Natural killer cell (primary cell): ENCODE results near the gene PDE2A. TPM values are rescaled to one million over a fixed set of nuclear protein-coding genes. Genes with fewer than 3 reads are reported as not detected.

Experiments
- ATAC-seq, 3 donors: fragments of 150-1000 bp in 2 of 3; fragments of 200-7000 bp in 1 of 3; cut with Tn5 transposase; 1 replicate in 1 of 3; 2 replicates in 2 of 3; pipeline ENCODE4 v1.10.0; 2021; ENCODE audit warnings: mild to moderate bottlenecking in 2 of 3, moderate library complexity in 2 of 3
- DNase-seq, 2 donors: peaks; one replicate each; pipeline versions ENCODE4 v3.0.0 to v3.0.0-alpha.2; 2013 to 2021; ENCODE audit warnings: mixed read lengths in 1 of 2
- H3K27ac ChIP-seq: one replicate; pipeline ENCODE4 v1.5.1; 2013; ENCODE audit warnings: mild to moderate bottlenecking, low read length
- H3K27me3 ChIP-seq: one replicate; pipeline ENCODE4 v1.6.1; 2013; ENCODE audit warnings: low read length; ENCODE audit not compliant: control insufficient read depth, insufficient read depth
- H3K36me3 ChIP-seq: one replicate; pipeline ENCODE4 v1.6.1; 2013; ENCODE audit warnings: low read length; ENCODE audit not compliant: control insufficient read depth, insufficient read depth
- H3K4me1 ChIP-seq: one replicate; pipeline ENCODE4 v1.6.1; 2013; ENCODE audit warnings: low read length; ENCODE audit not compliant: control insufficient read depth, insufficient read depth
- H3K4me3 ChIP-seq: one replicate; pipeline ENCODE4 v1.5.1; 2013; ENCODE audit warnings: low read length
- H3K9me3 ChIP-seq: one replicate; pipeline ENCODE4 v1.6.1; 2013; ENCODE audit warnings: low read length; ENCODE audit not compliant: control insufficient read depth, insufficient read depth
- H3K27ac Mint-ChIP-seq, 2 donors: one replicate each; pipeline ENCODE4 v1.8.0; 2022; ENCODE audit warnings: mild to moderate bottlenecking in 2 of 2, mixed read lengths in 2 of 2, moderate library complexity in 1 of 2
- H3K27me3 Mint-ChIP-seq, 2 donors: one replicate each; pipeline ENCODE4 v1.8.0; 2022; ENCODE audit warnings: low read depth in 2 of 2, mixed read lengths in 2 of 2
- H3K36me3 Mint-ChIP-seq: one replicate; pipeline ENCODE4 v1.8.0; 2022; ENCODE audit warnings: mixed read lengths
- H3K4me1 Mint-ChIP-seq, 2 donors: one replicate each; pipeline ENCODE4 v1.8.0; 2022; ENCODE audit warnings: mixed read lengths in 2 of 2
- H3K4me3 Mint-ChIP-seq: one replicate; pipeline ENCODE4 v1.8.0; 2022; ENCODE audit warnings: mild to moderate bottlenecking, moderate library complexity, mixed read lengths
- H3K9me3 Mint-ChIP-seq, 2 donors: one replicate each; pipeline ENCODE4 v1.8.0; 2022; ENCODE audit warnings: mixed read lengths in 2 of 2
- WGBS: methylation state at CpG from one replicate; pipeline ENCODE4 v1.1.7; 2013; ENCODE audit warnings: missing lambda C conversion rate; ENCODE audit not compliant: insufficient coverage; 5-methylcytosine and 5-hydroxymethylcytosine counted together
- intact Hi-C: fragments of 100-400 bp; cut with micrococcal nuclease; formaldehyde crosslinking; loops from one replicate; pipeline ENCODE4 v1.14.2; 2022
- total RNA-seq, 4 donors: library from RNA; stranded (reverse); fragments of 120-200 nt in 1 of 4; gene quantifications; one replicate each; pipeline versions ENCODE4 v1.2.3 to v1.2.4, GENCODE V29; 2013 to 2022
- TF ChIP-seq, protein P1 (sequence below): fragments of 200-600 bp; IDR thresholded peaks from one replicate; pipeline ENCODE4 v1.8.0; 2022; ENCODE audit warnings: antibody characterized with exemption

The PDE2A gene
- total RNA-seq, 3 donors from 2014 or later (not counting 1 experiment from before 2014, with no cell fraction given), result 8.7 to 11.9 (median 9.0) TPM

DNA sequence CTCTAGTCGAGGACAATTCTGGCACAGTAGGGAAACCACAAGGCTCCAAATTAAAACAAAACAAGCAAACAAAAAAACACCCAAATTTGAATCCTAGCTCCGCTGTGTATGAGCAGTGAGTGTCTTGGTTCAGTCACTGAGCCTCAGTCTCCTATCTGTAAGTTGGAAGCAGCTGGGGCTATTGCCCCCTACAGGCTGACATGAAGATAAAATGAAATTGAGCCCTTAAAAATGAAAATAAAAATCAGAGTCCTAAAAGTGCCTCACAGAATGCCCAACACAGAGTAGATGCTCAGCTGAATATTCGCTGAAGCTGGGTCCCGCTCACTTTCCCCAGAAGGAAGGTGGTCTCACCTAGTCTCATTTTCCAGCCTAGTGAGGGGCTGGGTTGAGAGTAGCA is 65.2 kb downstream of the PDE2A start:
- H3K27ac ChIP-seq, result no peak overlapping the region

DNA sequence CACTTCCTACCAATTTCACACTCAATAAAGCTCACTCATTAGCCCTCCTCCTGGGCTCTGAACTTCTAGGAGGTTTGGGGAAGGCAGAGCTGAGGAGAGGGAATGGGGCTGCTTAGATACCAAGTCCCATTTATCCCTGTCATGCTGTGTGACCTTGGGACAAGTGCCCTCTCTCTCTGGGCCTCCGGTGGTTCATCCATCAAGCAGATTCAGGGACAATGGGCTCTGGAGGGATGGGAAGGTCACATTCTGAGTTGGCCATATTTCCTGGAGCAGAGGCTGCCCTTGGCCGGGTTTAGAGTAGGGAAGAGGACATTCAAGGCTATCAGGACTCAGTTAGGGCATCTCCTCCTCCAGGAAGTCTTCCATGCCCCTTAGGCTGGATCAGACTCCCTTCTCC is 66.7 kb downstream of the PDE2A start:
- Histone ChIP-seq H3K27me3 (no peaks in the 10 kb centered on the region), H3K27ac (no peak overlapping the region), H3K36me3 (no peaks in the 10 kb centered on the region), H3K4me3 (no peak overlapping the region), H3K4me1 (peaks cover 18% of the 10 kb centered on the region), H3K9me3 (no peaks in the 10 kb centered on the region)
- Mint-ChIP-seq H3K36me3 (no peaks in the 10 kb centered on the region), H3K27me3 (peaks cover 0 to 22% of the 10 kb centered on the region in 2 donors), H3K27ac (no peak overlapping the region), H3K4me1 (peaks cover 0 to 4% of the 10 kb centered on the region in 2 donors), H3K9me3 (no peaks in the 10 kb centered on the region), H3K4me3 (no peak overlapping the region)
- ATAC-seq (no peak), DNase-seq (no peak)
- 86% methylated on average over 2 of the region's 2 CpGs for WGBS
- intact Hi-C loops, result no loop called here
- TF ChIP-seq, protein P1, sequence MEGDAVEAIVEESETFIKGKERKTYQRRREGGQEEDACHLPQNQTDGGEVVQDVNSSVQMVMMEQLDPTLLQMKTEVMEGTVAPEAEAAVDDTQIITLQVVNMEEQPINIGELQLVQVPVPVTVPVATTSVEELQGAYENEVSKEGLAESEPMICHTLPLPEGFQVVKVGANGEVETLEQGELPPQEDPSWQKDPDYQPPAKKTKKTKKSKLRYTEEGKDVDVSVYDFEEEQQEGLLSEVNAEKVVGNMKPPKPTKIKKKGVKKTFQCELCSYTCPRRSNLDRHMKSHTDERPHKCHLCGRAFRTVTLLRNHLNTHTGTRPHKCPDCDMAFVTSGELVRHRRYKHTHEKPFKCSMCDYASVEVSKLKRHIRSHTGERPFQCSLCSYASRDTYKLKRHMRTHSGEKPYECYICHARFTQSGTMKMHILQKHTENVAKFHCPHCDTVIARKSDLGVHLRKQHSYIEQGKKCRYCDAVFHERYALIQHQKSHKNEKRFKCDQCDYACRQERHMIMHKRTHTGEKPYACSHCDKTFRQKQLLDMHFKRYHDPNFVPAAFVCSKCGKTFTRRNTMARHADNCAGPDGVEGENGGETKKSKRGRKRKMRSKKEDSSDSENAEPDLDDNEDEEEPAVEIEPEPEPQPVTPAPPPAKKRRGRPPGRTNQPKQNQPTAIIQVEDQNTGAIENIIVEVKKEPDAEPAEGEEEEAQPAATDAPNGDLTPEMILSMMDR, result no peak

More for the DNA sequence above, 65.2 kb downstream of the PDE2A start:
- peaks cover 11 to 21% of the 10 kb centered on the region in 2 donors for H3K27me3 Mint-ChIP-seq
- 79% methylated on average over 4 of the region's 4 CpGs for WGBS
- no peaks in the 10 kb centered on the region for H3K9me3 ChIP-seq
- H3K4me1 ChIP-seq, result peaks cover 33% of the 10 kb centered on the region
- peak in 1 of 2 donors; percentile 50 for DNase-seq
- H3K36me3 Mint-ChIP-seq, result no peaks in the 10 kb centered on the region
- no peaks in the 10 kb centered on the region for H3K36me3 ChIP-seq
- H3K27ac Mint-ChIP-seq, result no peak overlapping the region
- TF ChIP-seq, protein P1, result peak; percentile 66
- peaks cover 0 to 12% of the 10 kb centered on the region in 2 donors for H3K4me1 Mint-ChIP-seq
- no peak overlapping the region for H3K4me3 Mint-ChIP-seq
- H3K4me3 ChIP-seq, result no peak overlapping the region
- H3K9me3 Mint-ChIP-seq, result no peaks in the 10 kb centered on the region
- intact Hi-C loops, result no loop called here
- no peaks in the 10 kb centered on the region for H3K27me3 ChIP-seq
- peak in 2 of 3 donors; percentile 50 to 56 for ATAC-seq

DNA sequence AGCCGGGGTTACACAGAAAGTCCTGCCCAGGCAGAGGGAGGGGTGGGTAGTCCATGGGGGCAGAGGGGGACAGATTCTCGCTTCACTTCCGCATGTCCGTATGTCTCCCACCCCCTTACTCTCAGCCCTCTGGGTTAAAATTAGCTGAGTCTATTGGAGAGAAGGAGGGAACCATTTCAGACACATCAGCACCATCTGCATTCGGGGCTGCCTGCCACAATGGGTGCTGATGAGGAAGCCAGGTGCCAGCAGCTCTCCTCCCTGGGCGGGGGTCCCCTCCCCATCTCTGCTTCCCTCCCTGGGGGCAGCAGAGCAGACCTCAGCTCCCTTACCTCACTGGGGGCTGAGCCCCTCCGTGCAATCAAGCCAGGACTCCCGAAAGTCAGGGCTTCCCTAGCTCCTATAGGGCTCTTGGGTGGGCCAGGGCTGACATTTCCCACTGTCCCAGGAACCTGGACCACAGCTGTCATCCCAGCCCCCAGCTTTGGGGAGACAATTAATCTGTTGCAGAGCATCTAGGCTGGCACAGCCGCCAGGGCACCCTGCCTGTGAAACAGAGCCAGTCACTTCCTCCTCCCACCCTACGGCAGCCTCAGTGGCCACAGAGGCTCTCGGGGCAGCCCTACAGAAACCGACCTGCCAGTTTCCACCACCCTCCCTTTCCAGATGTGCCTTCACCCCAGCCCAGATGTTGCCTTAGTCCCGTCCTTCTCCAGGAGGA is 67.3 kb downstream of the PDE2A start:
- H3K27ac ChIP-seq, result no peak overlapping the region
- Mint-ChIP-seq H3K9me3 (no peaks in the 10 kb centered on the region), H3K27me3 (peaks cover 0 to 26% of the 10 kb centered on the region in 2 donors), H3K4me3 (no peak overlapping the region), H3K36me3 (no peaks in the 10 kb centered on the region), H3K27ac (no peak overlapping the region), H3K4me1 (peaks cover 0 to 4% of the 10 kb centered on the region in 2 donors)
- intact Hi-C loops, result no loop called here
- no peaks in the 10 kb centered on the region for H3K27me3 ChIP-seq
- 36% methylated on average over 9 of the region's 13 CpGs for WGBS
- ATAC-seq, result no peak
- TF ChIP-seq, protein P1, result no peak
- H3K36me3 ChIP-seq, result no peaks in the 10 kb centered on the region
- peaks cover 17% of the 10 kb centered on the region for H3K4me1 ChIP-seq
- H3K4me3 ChIP-seq, result no peak overlapping the region
- DNase-seq, result no peak
- H3K9me3 ChIP-seq, result no peaks in the 10 kb centered on the region
